GM23338 (cell line): ENCODE measurements around the gene MCAT. TPM values are rescaled to one million over a fixed set of nuclear protein-coding genes. Genes with fewer than 3 reads are reported as not detected.

Experiments
- ATAC-seq: fragments of 200-7000 bp; cut with Tn5 transposase; 3 replicates; pipeline ENCODE4 v1.9.1; 2020
- DNase-seq: peaks from one replicate; pipeline ENCODE4 v3.0.0-alpha.2; 2015; ENCODE audit warnings: low spot score
- H2AFZ ChIP-seq: fragments of 200-600 bp; sonication (generic); 2 replicates; pipeline ENCODE4 v1.8.0; 2016; ENCODE audit warnings: antibody characterized with exemption, mild to moderate bottlenecking, moderate library complexity
- H3F3A ChIP-seq: fragments of 200-600 bp; sonication (generic); replicated peaks from 2 replicates; pipeline ENCODE4 v1.8.0; 2017; ENCODE audit warnings: antibody characterized with exemption, mixed run types, low read depth
- H3K27ac ChIP-seq: fragments of 200-600 bp; sonication (generic); 2 replicates; pipeline ENCODE4 v1.6.1; 2016; ENCODE audit warnings: low read depth
- H3K27me3 ChIP-seq: fragments of 200-600 bp; sonication (generic); 2 replicates; pipeline ENCODE4 v1.8.0; 2016; ENCODE audit warnings: mild to moderate bottlenecking, mixed run types, moderate library complexity; ENCODE audit not compliant: insufficient read depth
- H3K36me3 ChIP-seq: fragments of 200-600 bp; sonication (generic); 2 replicates; pipeline ENCODE4 v1.8.0; 2016; ENCODE audit warnings: mild to moderate bottlenecking; ENCODE audit not compliant: insufficient read depth
- H3K4me1 ChIP-seq: fragments of 200-600 bp; sonication (generic); 2 replicates; pipeline ENCODE4 v1.8.0; 2016; ENCODE audit warnings: mild to moderate bottlenecking, moderate library complexity; ENCODE audit not compliant: insufficient read depth
- H3K4me2 ChIP-seq: fragments of 200-600 bp; sonication (generic); 2 replicates; pipeline ENCODE4 v1.7.1; 2017; ENCODE audit warnings: mixed run types
- H3K4me3 ChIP-seq: fragments of 200-600 bp; sonication (generic); 2 replicates; pipeline ENCODE4 v1.6.1; 2016; ENCODE audit warnings: mixed run types
- H3K79me2 ChIP-seq: fragments of 200-600 bp; sonication (generic); replicated peaks from 2 replicates; pipeline ENCODE4 v1.8.0; 2017; ENCODE audit warnings: mild to moderate bottlenecking; ENCODE audit not compliant: insufficient read depth
- H3K9me2 ChIP-seq: fragments of 200-600 bp; sonication (generic); 2 replicates; pipeline ENCODE4 v1.8.0; 2017; ENCODE audit not compliant: insufficient read depth
- H4K20me1 ChIP-seq: fragments of 200-600 bp; sonication (generic); replicated peaks from 2 replicates; pipeline ENCODE4 v1.8.0; 2017; ENCODE audit warnings: mild to moderate bottlenecking; ENCODE audit not compliant: insufficient read depth
- H3K27ac Mint-ChIP-seq: 2 replicates; pipeline ENCODE4 v1.8.0; 2020; ENCODE audit warnings: inconsistent platforms, mild to moderate bottlenecking, moderate library complexity, mixed read lengths
- H3K27me3 Mint-ChIP-seq: 3 replicates; pipeline ENCODE4 v1.8.0; 2022; ENCODE audit warnings: low read depth, mild to moderate bottlenecking, moderate library complexity, mixed read lengths, inconsistent platforms; ENCODE audit not compliant: insufficient read depth, poor library complexity
- H3K36me3 Mint-ChIP-seq: 3 replicates; pipeline ENCODE4 v1.8.0; 2021; ENCODE audit warnings: low read depth, mild to moderate bottlenecking, inconsistent platforms, moderate library complexity, mixed read lengths
- H3K4me1 Mint-ChIP-seq: 3 replicates; pipeline ENCODE4 v1.8.0; 2020; ENCODE audit warnings: mild to moderate bottlenecking, inconsistent platforms, mixed read lengths
- H3K4me3 Mint-ChIP-seq: 3 replicates; pipeline ENCODE4 v1.8.0; 2021; ENCODE audit warnings: moderate library complexity, mild to moderate bottlenecking, inconsistent platforms, mixed read lengths
- H3K9me3 Mint-ChIP-seq: 3 replicates; pipeline ENCODE4 v1.8.0; 2020; ENCODE audit warnings: moderate library complexity, mild to moderate bottlenecking, inconsistent platforms, mixed read lengths
- CREB1 ChIP-seq: fragments of 250-450 bp; sonication (Bioruptor Pico); IDR thresholded peaks from 2 replicates; pipeline ENCODE4 v1.5.0; 2020; ENCODE audit warnings: low read depth, mild to moderate bottlenecking, moderate library complexity
- CTCF ChIP-seq, 2 experiments: fragments of 200-600 bp in 1 of 2; sonication (generic) in 1 of 2; conservative IDR thresholded peaks; 2 replicates each; pipeline versions ENCODE4 v1.5.1 to v1.6.1; 2016 to 2017; ENCODE audit warnings: antibody characterized with exemption in 2 of 2, low read depth in 2 of 2, mild to moderate bottlenecking in 2 of 2, moderate library complexity in 1 of 2
- ETS1 ChIP-seq: IDR thresholded peaks from 2 replicates; pipeline ENCODE4 v1.6.1; 2016; ENCODE audit warnings: antibody characterized with exemption
- EZH2 ChIP-seq: fragments of 200-600 bp; sonication (generic); IDR thresholded peaks from one replicate; pipeline ENCODE4 v1.8.0; 2017; ENCODE audit warnings: antibody characterized with exemption, mild to moderate bottlenecking, low read depth; ENCODE audit not compliant: unreplicated experiment
- EZH2phosphoT487 ChIP-seq: fragments of 200-600 bp; sonication (generic); IDR thresholded peaks from one replicate; pipeline ENCODE4 v1.8.1; 2018; ENCODE audit warnings: antibody characterized with exemption; ENCODE audit not compliant: unreplicated experiment
- JUNB ChIP-seq: IDR thresholded peaks from one replicate; pipeline ENCODE4 v1.6.1; 2016; ENCODE audit warnings: antibody characterized with exemption; ENCODE audit not compliant: unreplicated experiment
- NANOG ChIP-seq: IDR thresholded peaks from 2 replicates; pipeline ENCODE4 v1.6.1; 2016; ENCODE audit warnings: antibody characterized with exemption, borderline replicate concordance
- POLR2AphosphoS5 ChIP-seq: IDR thresholded peaks from 2 replicates; pipeline ENCODE4 v1.6.1; 2016; ENCODE audit warnings: antibody characterized with exemption, low read depth
- REST ChIP-seq: IDR thresholded peaks from one replicate; pipeline ENCODE4 v1.6.1; 2018; ENCODE audit warnings: antibody characterized with exemption; ENCODE audit not compliant: unreplicated experiment
- STAT1 ChIP-seq: IDR thresholded peaks from one replicate; pipeline ENCODE4 v1.6.1; 2016; ENCODE audit warnings: antibody characterized with exemption; ENCODE audit not compliant: unreplicated experiment
- ZNF114 ChIP-seq: fragments of 250-450 bp; sonication (Bioruptor Pico); IDR thresholded peaks from 2 replicates; pipeline ENCODE4 v1.5.0; 2020; ENCODE audit warnings: mild to moderate bottlenecking, moderate library complexity
- ZNF331 ChIP-seq: fragments of 250-450 bp; sonication (Bioruptor Pico); IDR thresholded peaks from 2 replicates; pipeline ENCODE4 v1.5.0; 2020; ENCODE audit warnings: low read depth, mild to moderate bottlenecking, moderate library complexity
- ZNF462 ChIP-seq: fragments of 250-450 bp; sonication (Bioruptor Pico); IDR thresholded peaks from 2 replicates; pipeline ENCODE4 v1.5.0; 2020; ENCODE audit warnings: mild to moderate bottlenecking, moderate library complexity
- polyA plus RNA-seq: library from polyadenylated mRNA; unstranded; fragments of >200 nt; fragmentation: Nextera tagmentation; extraction: Ambion mirVana; gene quantifications from 2 replicates; pipeline ENCODE4 v1.2.1, GENCODE V29; 2016
- total RNA-seq: library from RNA; depleted of rRNA; stranded (reverse); fragments of >200 nt; shearing (Covaris generic); gene quantifications from 2 replicates; pipeline ENCODE4 v1.2.3, GENCODE V29; 2014

The MCAT gene
- total and polyA plus RNA-seq, 2 experiments from 2014 or later, result 9.7 to 16.9 TPM

GRCh38 chr22:43092085-43092484 lies 51.1 kb downstream of the MCAT start:
- H3K36me3 Mint-ChIP-seq, result peaks cover 11% of the 10 kb centered on the region
- H2AFZ ChIP-seq, result peak overlapping the region; percentile 32; the same call in 1 of the 2 replicates
- H3K4me1 ChIP-seq, result no peaks in the 10 kb centered on the region
- H3K4me3 Mint-ChIP-seq, result no peak overlapping the region
- no peak overlapping the region for H3K4me3 ChIP-seq
- no peaks in the 10 kb centered on the region for H4K20me1 ChIP-seq
- H3K27ac ChIP-seq, result no peak overlapping the region
- no peak overlapping the region for H3K4me2 ChIP-seq
- 0 out of 2 replicates have a peak, but pooled peaks cover 5% of the 10 kb centered on the region for H3F3A ChIP-seq
- no peak for ATAC-seq
- no peak overlapping the region for H3K27ac Mint-ChIP-seq
- no peak for DNase-seq
- H3K79me2 ChIP-seq, result no peaks in the 10 kb centered on the region
- H3K4me1 Mint-ChIP-seq, result no peaks in the 10 kb centered on the region
- TF ChIP-seq NANOG, result no peak
- TF ChIP-seq CTCF (conservative IDR thresholded peaks at IDR 0.05; ENCODE audit: low read depth in 2 of 2), result no peak
- TF ChIP-seq CREB1 (CRISPR knock-in tag), result no peak
- TF ChIP-seq EZH2, result no peak
- TF ChIP-seq ZNF331, result no peak
- TF ChIP-seq ZNF462, result no peak
- TF ChIP-seq POLR2AphosphoS5, result no peak
- TF ChIP-seq EZH2phosphoT487, result no peak
- TF ChIP-seq ZNF114 (CRISPR knock-in tag), result no peak
- TF ChIP-seq ETS1, result no peak
- TF ChIP-seq REST, result no peak
- TF ChIP-seq STAT1, result no peak
- no peak for TF ChIP-seq JUNB
- no peaks in the 10 kb centered on the region for H3K27me3 ChIP-seq
- H3K9me2 ChIP-seq, result no peaks in the 10 kb centered on the region
- peaks cover 17% of the 10 kb centered on the region for H3K9me3 Mint-ChIP-seq
- H3K36me3 ChIP-seq, result no peaks in the 10 kb centered on the region; the same call in 1 of the 2 replicates
- no peaks in the 10 kb centered on the region for H3K27me3 Mint-ChIP-seq
